ENCODE results near the gene NSMCE4A. TPM values are rescaled to one million over a fixed set of nuclear protein-coding genes. Genes with fewer than 3 reads are reported as not detected.
"Not testable (repeated sequence)": the region's sequence is repeated elsewhere in the genome, so short reads cannot be mapped to it uniquely, and the experiment has no call there.

Gene NSMCE4A
- 100 to 1,000 TPM in 2 of 4 donors, 10 to 100 TPM in 2; 71.1 to 152 (median 92.7) TPM for total RNA-seq

DNA sequence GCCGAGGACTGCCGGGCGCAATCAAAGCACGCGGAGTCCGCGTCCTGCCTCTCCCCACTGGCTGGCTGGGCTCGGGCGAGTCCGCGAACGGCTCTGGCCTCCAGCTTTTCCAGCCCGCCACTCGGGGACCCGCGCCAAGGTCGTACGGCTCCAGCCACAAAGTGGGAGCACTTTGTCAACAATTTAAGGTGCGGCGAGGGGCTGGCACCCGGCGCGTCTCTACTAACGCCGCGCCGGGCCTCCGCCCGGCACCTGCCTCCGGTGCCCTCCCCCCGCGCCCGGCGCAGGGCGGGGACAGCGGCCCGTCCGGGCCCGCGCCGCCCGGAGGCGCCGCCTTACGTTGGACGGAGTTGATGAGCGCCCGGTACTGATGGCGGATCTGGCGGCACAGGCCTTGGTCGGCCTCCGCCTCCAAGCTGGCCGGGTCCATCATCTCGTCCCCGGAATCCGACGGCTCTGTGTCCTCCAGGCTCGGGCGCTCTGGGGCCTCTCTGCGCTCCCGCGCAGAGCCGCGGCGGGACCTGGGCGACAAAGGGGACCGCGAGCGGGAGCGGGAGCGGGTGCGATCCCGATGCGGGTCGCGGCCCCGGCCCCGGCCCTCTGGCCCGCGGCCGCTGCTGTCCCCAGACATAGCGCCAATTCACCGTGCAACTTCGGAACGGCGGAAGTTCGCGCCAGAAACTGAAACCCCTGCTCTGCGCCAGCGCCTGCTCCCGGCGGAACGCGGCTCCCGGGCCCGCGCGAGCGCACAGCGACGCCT is at the start of gene NSMCE4A:
NSMCE4A (minus strand) TSS at position 683 of the 760 bp plus-strand sequence; CDS start at position 631, 52 bp downstream.
- Histone ChIP-seq H3K9me3 (no peaks in the 10 kb centered on the region), H3K27me3 (no peaks in the 10 kb centered on the region), H3K36me3 (peaks cover 0 to 11% (median 5%) of the 10 kb centered on the region in 4 donors), H3K4me3 (peak within 1 kb of the TSS; percentile 84 to 99 (median 94)), H3K4me1 (peaks cover 11 to 22% (median 19%) of the 10 kb centered on the region in 4 donors), H3K27ac (peak within 1 kb of the TSS; percentile 98 to 100 (median 100))
- 1% methylated on average over 57 of the region's 101 CpGs; no CpG with 5 or more reads in 1 of the 2 donors for WGBS, 2 donors (ENCODE audit: low coverage in 1 of 2)
- TF ChIP-seq EP300 (IDR thresholded peaks at IDR 0.05; ENCODE audit: low read depth) (no peak), POLR2AphosphoS5 (IDR thresholded peaks at IDR 0.05) (peak in 2 of 3 donors; percentile 32 to 44), POLR2A (IDR thresholded peaks at IDR 0.05) (peak; percentile 79)
- TF ChIP-seq, protein P1, sequence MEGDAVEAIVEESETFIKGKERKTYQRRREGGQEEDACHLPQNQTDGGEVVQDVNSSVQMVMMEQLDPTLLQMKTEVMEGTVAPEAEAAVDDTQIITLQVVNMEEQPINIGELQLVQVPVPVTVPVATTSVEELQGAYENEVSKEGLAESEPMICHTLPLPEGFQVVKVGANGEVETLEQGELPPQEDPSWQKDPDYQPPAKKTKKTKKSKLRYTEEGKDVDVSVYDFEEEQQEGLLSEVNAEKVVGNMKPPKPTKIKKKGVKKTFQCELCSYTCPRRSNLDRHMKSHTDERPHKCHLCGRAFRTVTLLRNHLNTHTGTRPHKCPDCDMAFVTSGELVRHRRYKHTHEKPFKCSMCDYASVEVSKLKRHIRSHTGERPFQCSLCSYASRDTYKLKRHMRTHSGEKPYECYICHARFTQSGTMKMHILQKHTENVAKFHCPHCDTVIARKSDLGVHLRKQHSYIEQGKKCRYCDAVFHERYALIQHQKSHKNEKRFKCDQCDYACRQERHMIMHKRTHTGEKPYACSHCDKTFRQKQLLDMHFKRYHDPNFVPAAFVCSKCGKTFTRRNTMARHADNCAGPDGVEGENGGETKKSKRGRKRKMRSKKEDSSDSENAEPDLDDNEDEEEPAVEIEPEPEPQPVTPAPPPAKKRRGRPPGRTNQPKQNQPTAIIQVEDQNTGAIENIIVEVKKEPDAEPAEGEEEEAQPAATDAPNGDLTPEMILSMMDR (IDR thresholded peaks at IDR 0.05): peak in 4 of 5 experiments; percentile 66 to 75 (median 70)
- DNase-seq: peak; percentile 82
- in situ Hi-C loops (cut with MboI; ENCODE audit: low pct_ligation_motif_present in 1 of 4, low pct_unique_long_range_greater_than_20kb in 1 of 4, low sequenced_read_pairs in 3 of 4): no loop called here
- intact Hi-C loops (cut with DNase I; ENCODE audit: low total_unique reads): loop anchor here (2.0 to 10.0 kb wide), 2 partner anchors 70 to 138 kb away; no protein-coding TSS in a partner anchor

GRCh38 chr10:122023257-122023656 is 48.2 kb upstream of the NSMCE4A start:
- intact Hi-C loops (cut with DNase I; ENCODE audit: low total_unique reads); DNase-seq; H3K36me3 ChIP-seq; H3K9me3 ChIP-seq; in situ Hi-C loops (cut with MboI; ENCODE audit: low pct_ligation_motif_present in 1 of 4, low pct_unique_long_range_greater_than_20kb in 1 of 4, low sequenced_read_pairs in 3 of 4); H3K27me3 ChIP-seq; H3K4me3 ChIP-seq: not testable (repeated sequence)
- peak overlapping the region in 2 of 4 donors; percentile 84 to 92 for H3K27ac ChIP-seq
- H3K4me1 ChIP-seq: peaks cover 0 to 17% (median 11%) of the 10 kb centered on the region in 4 donors
- 90 to 96% methylated on average over 3 to 7 of the region's 7 CpGs for WGBS, 2 donors (ENCODE audit: low coverage in 1 of 2)

- peak overlapping the region; percentile 84 to 92 (median 86) for H3K27ac ChIP-seq
- no peak for TF ChIP-seq EP300 (IDR thresholded peaks at IDR 0.05; ENCODE audit: low read depth)
- TF ChIP-seq POLR2A (IDR thresholded peaks at IDR 0.05): no peak
- no peak for TF ChIP-seq POLR2AphosphoS5 (IDR thresholded peaks at IDR 0.05)
- TF ChIP-seq, protein P1 (IDR thresholded peaks at IDR 0.05): no peak
- DNase-seq: no peak
- 74% methylated on average over 4 of the region's 4 CpGs; no CpG with 5 or more reads in 1 of the 2 donors for WGBS, 2 donors (ENCODE audit: low coverage in 1 of 2)
- no peak overlapping the region for H3K4me3 ChIP-seq
- no peaks in the 10 kb centered on the region for H3K27me3 ChIP-seq
- H3K4me1 ChIP-seq: peaks cover 0 to 21% (median 16%) of the 10 kb centered on the region in 4 donors
- no peaks in the 10 kb centered on the region for H3K9me3 ChIP-seq
- in situ Hi-C loops (cut with MboI; ENCODE audit: low pct_ligation_motif_present in 1 of 4, low pct_unique_long_range_greater_than_20kb in 1 of 4, low sequenced_read_pairs in 3 of 4) (no loop called here), intact Hi-C loops (cut with DNase I; ENCODE audit: low total_unique reads) (no loop called here)
- no peaks in the 10 kb centered on the region for H3K36me3 ChIP-seq
These were observed 47.3 kb upstream of the NSMCE4A start for GRCh38 chr10:122022276-122022675.

GRCh38 chr10:122021828-122022227 is 46.8 kb upstream of the NSMCE4A start:
- TF ChIP-seq POLR2AphosphoS5 (IDR thresholded peaks at IDR 0.05): no peak
- TF ChIP-seq POLR2A (IDR thresholded peaks at IDR 0.05): no peak
- TF ChIP-seq, protein P1 (IDR thresholded peaks at IDR 0.05): no peak
- no peak for TF ChIP-seq EP300 (IDR thresholded peaks at IDR 0.05; ENCODE audit: low read depth)

More at GRCh38 chr10:122021828-122022227, 46.8 kb upstream of the NSMCE4A start:
- 65 to 79% methylated on average over 10 to 11 of the region's 11 CpGs for WGBS, 2 donors (ENCODE audit: low coverage in 1 of 2)
- intact Hi-C loops (cut with DNase I; ENCODE audit: low total_unique reads) (no loop called here), in situ Hi-C loops (cut with MboI; ENCODE audit: low pct_ligation_motif_present in 1 of 4, low pct_unique_long_range_greater_than_20kb in 1 of 4, low sequenced_read_pairs in 3 of 4) (no loop called here)
- Histone ChIP-seq H3K9me3 (no peaks in the 10 kb centered on the region), H3K36me3 (no peaks in the 10 kb centered on the region), H3K4me3 (no peak overlapping the region), H3K27ac (peak overlapping the region; percentile 84 to 92 (median 86)), H3K4me1 (peaks cover 0 to 21% (median 16%) of the 10 kb centered on the region in 4 donors), H3K27me3 (no peaks in the 10 kb centered on the region)
- no peak for DNase-seq
